HG02759 (cell line): ENCODE measurements around the gene SUOX.
A peak's percentile ranks its signal among the peaks of the same experiment; 100 is the strongest.
"Not testable (repeated sequence)": the region's sequence is repeated elsewhere in the genome, so short reads cannot be mapped to it uniquely, and the experiment has no call there.

Experiments used
- ATAC-seq: cut with Tn5 transposase; IDR thresholded peaks from one replicate; pipeline ENCODE4 v1.9.1; 2021; ENCODE audit warnings: mild to moderate bottlenecking, moderate library complexity; ENCODE audit not compliant: unreplicated experiment

The SUOX gene

DNA sequence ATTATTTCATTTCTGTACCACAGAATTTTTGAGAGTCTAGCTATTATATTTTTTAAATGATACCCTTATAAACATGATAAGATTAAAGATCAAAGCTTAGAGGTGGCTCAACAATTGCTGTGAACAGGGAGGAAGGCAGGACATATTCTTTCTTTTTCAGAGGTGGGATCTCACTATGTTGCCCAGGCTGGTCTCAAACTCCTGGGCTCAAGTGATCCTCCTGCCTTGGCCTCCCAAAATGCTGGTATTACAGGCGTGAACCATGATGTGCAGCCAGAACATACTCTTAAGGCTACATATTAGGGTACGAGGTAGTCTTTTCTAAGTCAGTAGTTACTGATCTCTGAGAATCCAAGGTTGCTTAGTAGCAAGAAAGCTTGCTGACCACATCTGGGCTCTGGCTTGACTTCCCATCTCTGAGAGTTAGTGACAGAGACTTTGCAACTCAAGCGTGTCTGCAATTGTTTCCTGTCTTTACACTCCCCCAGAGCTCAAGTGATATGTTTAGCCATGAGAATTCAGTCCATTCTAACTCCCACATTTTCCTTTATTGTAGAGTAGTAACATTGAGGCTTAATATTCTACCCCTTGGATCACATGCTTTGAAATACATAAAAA is 14.6 kb upstream of the SUOX start:
- peak; percentile 84 for ATAC-seq

DNA sequence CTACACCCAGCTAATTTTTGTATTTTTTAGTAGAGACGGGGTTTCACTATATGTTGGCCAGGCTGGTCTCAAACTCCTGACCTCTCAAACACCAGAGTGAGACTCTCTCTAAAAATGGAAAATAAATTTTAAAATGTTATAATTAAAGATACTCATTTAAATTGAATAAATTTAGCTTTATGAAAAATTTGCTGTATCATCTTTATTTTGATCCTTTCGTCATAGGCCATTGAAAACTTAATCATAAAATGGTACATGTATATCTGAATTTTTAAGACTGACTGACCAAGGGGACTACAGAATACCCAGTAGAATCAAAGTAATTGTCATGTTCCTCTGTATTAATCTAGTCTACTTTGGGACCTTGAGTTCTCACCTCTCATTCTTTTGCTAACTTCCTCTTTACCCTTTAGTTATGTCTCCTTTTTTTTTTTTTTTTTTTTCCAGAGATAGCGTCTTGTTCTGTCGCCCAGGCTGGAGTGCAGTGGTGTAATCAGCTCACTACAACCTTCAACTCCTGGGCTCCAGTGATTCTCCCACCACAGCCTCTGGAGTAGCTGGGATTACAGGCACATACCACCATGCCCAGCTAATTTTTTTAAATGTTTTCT is 13.7 kb upstream of the SUOX start:
- no peak for ATAC-seq

DNA sequence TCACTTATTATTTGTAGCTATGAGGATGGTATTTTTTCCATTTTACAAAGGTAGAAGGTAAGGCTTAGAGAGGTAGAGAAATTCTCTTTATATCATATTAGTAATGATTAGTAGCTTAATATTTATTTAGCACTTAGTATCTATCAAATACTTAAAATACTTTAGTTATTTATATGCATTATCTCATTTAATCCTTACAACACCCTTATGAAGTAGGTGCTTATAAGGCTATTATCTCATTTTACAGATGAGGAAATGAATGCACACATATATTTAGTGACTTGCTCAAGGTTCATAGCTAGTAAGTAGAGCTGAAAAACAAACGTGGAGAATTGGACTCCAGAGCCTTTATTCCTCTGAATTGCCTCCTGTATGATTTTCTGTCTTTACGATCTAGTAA is 12.2 kb upstream of the SUOX start:
- ATAC-seq: no peak

DNA sequence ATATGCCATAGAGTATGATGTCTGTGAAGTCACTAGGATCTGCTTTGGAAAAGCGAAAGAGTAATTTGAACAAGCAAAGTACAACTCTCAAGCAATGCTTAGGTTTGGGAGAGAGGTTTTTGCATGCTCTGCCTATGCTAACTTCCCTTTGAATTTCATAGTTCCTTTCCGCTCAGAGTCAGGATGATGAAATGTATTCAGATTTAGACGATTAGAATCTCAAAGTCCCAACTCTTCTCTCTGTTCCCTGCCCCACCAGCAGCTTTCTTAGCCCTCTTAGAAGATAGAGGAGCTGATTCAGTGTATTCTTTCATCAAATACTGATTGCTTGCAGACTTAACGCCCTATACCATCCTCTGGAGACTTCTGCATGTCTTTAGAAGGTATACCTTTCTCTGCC is 11.7 kb upstream of the SUOX start:
- ATAC-seq: no peak

DNA sequence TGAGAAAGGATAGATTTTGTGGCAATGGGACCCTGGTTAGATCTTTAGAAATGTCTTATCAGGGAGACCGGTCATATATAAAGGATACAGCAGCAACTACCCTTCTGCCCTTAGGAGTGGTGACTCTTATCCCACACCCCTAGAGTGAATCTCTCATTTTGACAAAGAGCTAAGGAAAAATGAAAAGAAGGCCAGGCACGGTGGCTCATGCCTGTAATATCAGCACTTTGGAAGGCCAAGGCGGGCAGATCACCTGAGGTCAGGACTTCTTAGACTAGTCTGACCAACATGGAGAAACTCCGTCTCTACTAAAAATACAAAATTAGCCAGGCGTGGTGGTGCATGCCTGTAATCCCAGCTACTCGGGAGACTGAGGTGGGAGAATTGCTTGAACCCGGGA is 11.1 kb upstream of the SUOX start:
- not testable (repeated sequence) for ATAC-seq

DNA sequence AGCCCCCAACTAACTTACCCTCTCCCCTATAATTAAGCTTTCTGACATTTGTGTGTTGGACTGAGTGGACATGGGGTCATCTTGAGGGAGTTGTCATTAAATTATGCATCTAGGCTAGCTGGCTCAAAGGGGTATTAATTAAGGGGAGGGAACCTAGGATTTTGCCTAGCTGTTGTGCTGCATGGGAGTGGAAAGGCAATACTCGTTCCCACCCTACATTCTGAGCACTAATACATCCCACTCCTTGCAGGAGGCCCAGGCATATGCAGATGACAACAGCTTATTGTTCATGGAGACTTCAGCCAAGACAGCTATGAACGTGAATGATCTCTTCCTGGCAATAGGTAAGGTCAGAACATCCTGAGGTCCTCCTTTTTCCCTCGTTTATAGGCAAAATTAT is 6.0 kb upstream of the SUOX start:
- no peak for ATAC-seq

DNA sequence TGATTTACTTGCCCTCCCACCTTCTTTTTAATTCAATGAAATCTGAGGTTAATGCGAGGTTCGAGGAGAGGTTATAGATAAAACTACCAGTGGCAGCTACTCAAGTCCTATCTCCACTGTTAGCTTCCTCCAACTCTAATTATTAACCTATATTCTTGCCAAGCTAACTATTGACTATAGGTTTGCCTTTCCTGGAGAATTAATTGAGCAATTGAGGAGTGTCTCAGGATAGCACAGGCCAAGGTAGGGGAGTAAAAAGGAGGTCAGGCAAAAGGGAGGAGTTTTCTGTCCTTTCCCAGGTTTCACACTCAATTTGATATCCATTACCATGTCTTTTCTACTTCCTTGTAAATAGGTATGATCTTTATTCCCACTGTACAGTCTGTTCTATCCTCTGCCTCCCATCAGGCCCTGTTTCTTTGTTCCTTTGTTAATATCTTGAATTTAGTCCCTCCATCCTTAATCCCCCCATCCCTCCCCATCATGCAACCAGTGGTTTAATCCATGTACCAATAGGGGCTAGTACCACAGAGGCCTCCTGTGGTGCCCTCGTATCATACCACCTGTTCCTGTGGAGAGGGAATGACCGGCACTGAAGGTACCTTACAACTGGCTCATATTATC is 3.7 kb upstream of the SUOX start:
- no peak for ATAC-seq

DNA sequence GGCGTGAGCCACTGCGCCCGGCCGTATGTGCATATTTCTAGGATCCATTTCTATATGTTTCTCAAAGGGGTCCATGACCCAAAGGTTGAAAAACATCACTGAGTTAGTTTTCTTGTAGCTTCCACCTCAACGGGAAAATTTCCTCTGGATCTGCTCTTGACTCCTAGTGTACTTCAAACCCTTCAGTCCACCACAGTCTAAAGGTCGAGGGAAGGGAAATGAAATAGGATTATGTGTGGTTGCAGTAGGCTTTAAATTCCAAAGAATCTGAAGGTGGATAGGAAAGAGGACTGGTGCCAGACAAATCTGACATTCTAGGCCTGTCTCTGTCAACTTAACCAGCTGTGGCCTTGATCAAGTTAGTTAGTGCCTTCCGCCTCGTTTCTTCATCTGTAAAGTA is 1.7 kb upstream of the SUOX start:
- ATAC-seq: no peak

DNA sequence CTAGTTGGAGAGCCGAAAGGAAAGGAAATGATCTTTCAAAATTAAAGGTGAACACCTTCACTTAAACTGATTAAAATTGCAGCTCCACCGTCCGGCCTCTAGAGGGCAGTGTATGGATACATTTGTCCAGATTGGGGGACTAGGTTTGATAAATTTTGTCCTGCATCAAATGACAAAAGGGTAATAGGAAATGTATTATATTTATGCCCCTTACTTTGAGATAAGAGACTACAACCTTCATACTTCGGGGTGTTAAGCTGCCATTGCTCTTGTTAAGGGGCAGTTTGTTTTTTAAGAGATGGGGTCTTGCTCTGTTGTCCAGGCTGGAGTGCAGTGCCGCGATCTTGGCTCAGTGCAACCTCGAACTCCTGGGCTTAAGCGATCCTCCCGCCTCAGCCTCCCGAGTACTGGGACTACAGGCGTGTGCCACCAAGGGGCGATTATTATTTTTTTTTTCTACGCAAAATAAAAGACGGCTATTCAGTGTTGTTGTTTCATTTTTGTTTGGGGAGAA is 818 bp upstream of the SUOX start:
- no peak for ATAC-seq

DNA sequence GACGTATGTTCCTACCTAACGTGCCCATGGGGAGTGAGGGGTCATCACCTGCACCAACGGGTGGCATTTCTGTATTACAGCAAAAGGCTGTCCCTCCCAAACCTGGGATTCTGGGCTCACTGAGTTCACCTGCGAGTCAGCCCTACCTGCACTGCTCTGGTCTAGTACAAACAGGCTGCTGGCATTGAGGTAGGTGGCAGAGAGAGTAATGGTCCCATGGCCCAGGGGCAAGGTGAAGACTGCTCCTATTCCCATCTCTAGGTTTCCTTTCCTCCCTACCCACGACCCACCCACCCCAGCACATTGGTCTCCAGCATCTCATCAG is 421 bp downstream of the SUOX start:
- ATAC-seq: no peak

DNA sequence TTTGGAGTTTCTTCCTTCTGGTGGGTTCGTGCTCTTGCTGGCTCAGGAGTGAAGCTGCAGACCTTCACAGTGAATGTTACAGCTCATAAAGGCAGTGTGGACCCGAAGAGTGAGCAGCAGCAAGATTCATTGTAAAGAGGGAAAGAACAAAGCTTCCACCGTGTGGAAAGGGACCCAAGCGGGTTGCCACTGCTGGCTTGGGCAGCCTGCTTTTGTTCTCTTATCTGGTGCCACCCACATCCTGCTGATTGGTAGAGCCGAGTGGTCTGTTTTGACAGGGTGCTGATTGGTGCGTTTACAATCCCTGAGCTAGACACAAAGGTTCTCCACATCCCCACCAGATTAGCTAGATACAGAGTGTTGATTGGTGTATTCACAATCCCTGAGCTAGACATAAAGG is 2.4 kb downstream of the SUOX start:
- ATAC-seq: not testable (repeated sequence)

DNA sequence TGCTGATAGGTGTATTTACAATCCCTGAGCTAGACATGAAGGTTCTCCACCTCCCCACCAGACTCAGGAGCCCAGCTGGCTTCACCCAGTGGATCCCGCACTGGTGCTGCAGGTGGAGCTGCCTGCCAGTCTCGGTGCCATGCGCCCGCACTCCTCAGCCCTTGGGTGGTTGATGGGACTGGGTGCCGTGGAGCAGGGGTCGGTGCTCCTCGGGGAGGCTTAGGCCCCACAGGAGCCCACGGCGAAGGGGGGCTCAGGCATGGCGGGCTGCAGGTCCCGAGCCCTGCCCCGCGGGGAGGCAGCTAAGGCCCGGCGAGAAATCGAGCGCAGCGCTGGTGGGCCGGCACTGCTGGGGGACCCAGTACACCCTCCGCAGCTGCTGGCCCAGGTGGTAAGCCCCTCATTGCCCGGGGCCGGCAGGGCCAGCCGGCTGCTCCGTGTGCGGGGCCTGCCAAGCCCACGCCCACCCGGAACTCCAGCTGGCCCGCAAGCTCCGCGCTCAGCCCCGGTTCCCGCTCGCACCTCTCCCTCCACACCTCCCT is 3.0 kb downstream of the SUOX start:
- not testable (repeated sequence) for ATAC-seq

DNA sequence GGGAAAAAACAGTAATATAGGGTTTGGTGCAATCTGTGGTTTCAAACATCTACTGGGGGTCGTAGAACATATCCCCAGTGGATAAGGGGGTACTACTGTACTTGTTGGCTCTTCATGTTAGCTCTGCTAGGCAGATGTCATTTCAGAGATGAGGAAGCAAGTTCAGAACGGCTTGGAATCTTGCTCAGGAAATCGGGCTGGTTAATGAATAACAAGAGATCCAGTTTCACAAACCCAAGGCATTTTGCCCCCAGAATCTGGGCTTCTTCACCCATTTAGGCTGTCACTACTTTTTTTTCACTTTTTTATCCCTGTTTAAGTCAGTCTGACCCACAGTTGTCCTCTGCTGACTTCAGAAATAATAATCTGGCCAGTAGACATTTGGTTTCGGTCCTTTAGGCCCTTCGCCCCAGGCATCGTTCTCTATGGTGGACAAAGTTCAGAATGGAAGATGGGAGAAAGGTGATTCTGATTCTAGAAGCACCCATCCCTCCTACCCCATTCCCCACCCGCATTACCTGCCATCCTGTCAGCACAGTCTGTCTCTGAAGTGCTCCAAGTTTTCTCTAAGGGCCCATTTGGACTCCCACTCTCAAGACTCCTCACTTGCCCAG is 4.5 kb downstream of the SUOX start:
- ATAC-seq: no peak

DNA sequence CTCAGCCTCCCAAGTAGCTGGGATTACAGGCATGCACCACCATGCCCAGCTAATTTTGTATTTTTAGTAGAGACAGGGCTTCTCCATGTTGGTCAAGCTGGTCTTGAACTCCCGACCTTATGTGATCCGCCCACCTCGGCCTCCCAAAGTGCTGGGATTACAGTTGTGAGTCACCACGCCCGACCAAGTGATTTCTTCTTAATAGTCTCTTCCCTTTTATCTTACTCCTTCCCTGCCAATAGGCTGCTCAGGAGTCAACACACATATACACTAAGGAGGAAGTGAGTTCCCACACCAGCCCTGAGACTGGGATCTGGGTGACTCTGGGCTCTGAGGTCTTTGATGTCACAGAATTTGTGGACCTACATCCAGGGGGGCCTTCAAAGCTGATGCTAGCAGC is 6.3 kb downstream of the SUOX start:
- not testable (repeated sequence) for ATAC-seq

DNA sequence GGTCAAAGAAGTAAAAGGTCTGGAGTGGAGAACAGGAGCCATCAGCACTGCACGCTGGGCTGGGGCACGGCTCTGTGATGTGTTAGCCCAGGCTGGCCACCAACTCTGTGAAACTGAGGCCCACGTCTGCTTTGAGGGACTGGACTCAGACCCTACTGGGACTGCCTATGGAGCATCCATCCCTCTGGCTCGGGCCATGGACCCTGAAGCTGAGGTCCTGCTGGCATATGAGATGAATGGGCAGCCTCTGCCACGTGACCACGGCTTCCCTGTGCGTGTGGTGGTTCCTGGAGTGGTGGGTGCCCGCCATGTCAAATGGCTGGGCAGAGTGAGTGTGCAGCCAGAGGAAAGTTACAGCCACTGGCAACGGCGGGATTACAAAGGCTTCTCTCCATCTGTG is 7.1 kb downstream of the SUOX start:
- ATAC-seq: no peak

DNA sequence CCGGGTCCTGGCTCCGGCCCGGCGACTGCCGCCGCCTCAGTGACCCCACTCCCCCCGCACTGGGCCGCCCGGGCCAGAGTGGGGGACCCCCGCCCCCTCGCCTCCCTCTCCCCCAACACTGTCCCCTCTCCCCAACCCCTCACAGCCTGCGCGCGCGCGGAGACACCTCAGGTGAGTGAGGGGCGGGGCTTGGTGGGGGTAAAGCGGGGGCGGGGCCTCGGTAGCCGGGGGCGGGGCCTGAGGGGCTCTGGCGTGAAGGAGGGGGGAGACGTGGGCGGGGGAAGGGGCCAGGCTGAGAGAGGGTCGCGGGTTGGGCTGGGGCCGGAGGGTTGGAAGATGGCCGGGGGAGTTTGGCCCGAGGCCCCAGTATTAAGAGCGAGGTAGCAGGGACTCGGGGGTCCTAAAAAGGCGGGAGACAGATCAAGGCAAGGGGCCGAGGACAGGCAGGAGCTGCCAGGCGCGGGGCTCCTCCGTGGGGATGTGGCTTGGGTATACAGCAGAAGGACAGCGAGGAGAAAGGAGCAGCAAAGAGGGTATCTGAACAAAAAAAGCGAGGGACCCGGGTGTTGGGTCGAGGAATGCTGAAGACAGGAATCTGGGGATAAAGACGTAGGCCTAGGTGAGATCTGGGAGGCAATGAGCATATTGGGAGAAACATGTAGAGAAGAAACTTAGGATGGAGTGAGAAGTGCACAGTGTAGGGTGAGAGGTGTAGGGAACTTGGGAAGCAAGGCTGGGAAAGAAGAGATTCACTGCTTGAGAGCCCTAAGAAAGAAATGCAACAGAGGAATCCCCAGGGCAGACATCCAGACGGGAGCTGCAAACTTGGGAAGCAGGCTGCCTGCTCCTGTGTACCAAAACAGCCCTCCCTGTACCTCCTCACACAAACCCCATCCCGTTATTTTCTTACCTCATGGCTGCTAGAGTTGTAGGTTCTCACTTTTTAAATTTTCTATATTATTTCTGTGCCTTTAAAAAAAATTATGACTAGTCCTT is 10.8 kb downstream of the SUOX start:
- ATAC-seq: peak; percentile 41

DNA sequence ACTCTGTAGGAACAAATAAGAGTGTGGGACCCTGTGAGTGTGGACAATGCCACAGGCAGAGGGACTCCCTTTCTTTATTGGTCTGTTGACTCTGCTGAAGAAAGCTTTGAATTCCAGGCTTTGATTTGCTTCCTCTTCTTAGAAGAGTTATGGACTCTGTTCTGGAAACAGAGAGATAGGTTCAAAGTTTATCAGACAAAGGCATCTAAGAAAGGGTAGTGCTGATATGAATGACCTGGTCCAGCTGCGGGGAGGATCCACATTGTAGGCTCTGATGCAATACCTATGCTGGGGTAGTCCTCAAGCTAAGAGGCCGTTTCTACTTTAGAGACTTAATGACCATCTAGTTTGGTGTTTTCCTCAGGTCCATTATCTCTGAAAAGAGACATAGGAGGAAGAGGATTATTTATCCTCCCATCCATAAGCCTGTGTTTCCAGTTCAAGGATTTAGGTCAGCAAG is 13.1 kb downstream of the SUOX start:
- ATAC-seq: no peak

DNA sequence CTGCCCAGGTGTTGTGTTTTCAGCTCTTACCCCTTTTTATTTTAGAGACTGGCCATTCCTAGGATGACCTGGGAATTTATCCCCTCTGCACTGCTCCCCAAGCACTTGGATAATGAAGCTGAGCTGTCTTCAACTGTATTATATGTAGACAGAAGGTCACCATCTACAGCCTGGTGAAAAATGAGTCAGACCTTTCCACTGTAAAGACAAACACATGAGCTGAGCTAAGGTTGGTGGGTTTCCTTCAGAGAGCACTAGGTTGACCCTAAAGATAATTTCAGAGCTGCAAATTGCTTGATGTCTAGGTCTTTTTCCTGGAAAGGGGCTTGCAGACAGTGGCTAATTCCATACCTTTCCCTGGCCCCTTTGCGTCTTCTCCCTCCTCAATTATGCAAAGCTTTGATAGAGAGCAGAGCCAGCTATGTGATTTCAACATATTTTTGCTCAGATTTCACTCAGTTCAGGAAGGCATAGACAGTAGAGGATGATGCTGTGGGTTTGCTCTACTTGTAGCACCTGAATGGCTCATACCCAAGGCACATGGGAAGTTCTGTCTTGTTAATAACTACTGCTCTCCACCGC is 14.5 kb downstream of the SUOX start:
- no peak for ATAC-seq

DNA sequence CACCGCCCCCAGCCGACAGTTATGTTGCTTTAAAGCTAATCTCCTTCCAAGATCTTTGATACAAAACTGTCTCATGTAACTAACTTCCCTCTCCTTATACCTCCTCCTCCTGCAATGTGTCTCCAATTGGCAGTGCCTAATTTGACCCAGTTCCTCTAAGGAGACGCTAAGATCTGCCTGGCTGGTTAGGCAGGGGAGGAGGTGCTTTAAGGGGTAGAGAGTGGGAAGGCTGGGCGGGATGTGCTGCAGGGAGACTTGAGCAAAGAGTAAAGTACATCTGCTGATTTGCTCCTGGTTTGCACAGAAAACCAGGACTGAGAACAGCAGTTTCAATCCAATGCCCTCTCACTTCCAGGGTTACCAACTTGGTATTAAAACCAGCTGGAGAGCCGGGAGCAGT is 16.4 kb downstream of the SUOX start:
- no peak for ATAC-seq

DNA sequence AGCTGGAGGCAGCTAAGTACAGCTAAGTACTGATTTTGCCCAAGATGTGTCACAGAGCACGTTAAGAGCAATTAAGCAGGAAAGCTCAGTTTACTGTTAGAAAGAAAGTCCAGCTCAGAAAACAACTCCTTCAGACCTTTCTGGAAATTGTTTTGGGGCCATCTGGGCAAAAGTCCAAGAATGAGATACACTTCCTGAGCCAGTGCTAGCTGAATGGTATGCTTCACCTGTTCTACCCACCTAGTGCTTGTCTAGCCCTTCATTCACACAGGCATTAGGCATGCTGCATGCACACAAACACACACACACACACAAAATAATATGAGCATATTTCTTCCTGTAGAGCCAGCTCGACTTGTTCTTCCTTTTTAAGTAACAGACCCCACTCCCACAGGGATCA is 17.1 kb downstream of the SUOX start:
- no peak for ATAC-seq
